ENCODE measurements around the gene KCNJ12.

DNA sequence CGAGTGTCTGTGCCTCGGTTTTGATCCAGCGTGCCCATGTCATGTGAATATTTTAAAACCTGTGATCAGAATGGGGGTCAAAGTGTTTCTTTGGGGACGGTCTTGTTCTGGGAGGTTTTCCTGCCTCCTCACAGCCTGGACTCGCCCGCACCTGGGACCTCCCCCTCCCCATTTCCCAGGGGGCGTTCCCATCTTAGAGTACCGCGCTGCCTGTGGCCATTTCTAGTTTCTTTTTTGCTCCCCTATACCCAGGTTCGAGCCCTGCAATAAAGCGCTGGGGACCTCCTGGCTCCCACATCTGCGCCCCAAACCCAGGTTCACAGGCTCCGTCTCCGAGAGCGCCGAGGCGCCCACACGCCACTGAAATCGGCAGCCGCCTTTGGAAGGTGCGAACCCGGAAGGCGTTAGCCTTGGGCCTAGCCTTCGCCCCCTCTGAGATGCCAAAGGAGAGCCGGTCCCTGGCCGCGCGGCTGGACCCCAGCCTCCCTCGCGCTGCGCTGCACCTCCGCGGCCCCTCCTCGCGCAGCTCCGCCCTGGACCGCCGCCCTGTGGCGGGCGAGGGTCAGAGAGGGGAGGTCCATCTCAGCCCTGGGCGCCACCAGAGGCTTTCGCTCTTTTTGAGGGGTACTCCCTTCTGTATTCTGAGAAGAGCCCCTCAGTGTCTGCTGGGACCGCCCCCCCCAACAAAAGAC, 1.7 kb downstream of the KCNJ12 start:
- TF ChIP-seq POLR2AphosphoS5 (IDR thresholded peaks at IDR 0.05; ENCODE audit: low read depth, low read length) (no peak), POLR2A (IDR thresholded peaks at IDR 0.05; ENCODE audit: borderline replicate concordance, extremely low read depth, insufficient read depth, insufficient read length) (no peak), SP1 (IDR thresholded peaks at IDR 0.05; ENCODE audit: low read depth) (no peak)
- TF ChIP-seq, protein P1, sequence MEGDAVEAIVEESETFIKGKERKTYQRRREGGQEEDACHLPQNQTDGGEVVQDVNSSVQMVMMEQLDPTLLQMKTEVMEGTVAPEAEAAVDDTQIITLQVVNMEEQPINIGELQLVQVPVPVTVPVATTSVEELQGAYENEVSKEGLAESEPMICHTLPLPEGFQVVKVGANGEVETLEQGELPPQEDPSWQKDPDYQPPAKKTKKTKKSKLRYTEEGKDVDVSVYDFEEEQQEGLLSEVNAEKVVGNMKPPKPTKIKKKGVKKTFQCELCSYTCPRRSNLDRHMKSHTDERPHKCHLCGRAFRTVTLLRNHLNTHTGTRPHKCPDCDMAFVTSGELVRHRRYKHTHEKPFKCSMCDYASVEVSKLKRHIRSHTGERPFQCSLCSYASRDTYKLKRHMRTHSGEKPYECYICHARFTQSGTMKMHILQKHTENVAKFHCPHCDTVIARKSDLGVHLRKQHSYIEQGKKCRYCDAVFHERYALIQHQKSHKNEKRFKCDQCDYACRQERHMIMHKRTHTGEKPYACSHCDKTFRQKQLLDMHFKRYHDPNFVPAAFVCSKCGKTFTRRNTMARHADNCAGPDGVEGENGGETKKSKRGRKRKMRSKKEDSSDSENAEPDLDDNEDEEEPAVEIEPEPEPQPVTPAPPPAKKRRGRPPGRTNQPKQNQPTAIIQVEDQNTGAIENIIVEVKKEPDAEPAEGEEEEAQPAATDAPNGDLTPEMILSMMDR (IDR thresholded peaks at IDR 0.05 in 2 of 3, conservative IDR thresholded peaks at IDR 0.05 in 1 of 3; ENCODE audit: borderline replicate concordance in 1 of 3, insufficient read depth in 1 of 3, low read depth in 2 of 3, low read length in 2 of 3): no peak
- TF ChIP-seq, protein P2, sequence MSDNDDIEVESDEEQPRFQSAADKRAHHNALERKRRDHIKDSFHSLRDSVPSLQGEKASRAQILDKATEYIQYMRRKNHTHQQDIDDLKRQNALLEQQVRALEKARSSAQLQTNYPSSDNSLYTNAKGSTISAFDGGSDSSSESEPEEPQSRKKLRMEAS (IDR thresholded peaks at IDR 0.05): no peak
- TF ChIP-seq, protein P3, sequence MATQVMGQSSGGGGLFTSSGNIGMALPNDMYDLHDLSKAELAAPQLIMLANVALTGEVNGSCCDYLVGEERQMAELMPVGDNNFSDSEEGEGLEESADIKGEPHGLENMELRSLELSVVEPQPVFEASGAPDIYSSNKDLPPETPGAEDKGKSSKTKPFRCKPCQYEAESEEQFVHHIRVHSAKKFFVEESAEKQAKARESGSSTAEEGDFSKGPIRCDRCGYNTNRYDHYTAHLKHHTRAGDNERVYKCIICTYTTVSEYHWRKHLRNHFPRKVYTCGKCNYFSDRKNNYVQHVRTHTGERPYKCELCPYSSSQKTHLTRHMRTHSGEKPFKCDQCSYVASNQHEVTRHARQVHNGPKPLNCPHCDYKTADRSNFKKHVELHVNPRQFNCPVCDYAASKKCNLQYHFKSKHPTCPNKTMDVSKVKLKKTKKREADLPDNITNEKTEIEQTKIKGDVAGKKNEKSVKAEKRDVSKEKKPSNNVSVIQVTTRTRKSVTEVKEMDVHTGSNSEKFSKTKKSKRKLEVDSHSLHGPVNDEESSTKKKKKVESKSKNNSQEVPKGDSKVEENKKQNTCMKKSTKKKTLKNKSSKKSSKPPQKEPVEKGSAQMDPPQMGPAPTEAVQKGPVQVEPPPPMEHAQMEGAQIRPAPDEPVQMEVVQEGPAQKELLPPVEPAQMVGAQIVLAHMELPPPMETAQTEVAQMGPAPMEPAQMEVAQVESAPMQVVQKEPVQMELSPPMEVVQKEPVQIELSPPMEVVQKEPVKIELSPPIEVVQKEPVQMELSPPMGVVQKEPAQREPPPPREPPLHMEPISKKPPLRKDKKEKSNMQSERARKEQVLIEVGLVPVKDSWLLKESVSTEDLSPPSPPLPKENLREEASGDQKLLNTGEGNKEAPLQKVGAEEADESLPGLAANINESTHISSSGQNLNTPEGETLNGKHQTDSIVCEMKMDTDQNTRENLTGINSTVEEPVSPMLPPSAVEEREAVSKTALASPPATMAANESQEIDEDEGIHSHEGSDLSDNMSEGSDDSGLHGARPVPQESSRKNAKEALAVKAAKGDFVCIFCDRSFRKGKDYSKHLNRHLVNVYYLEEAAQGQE (IDR thresholded peaks at IDR 0.05; ENCODE audit: low read depth): no peak

Measured in HCT116 (cell line).